Endometrial microvascular endothelial cells (primary cell): ENCODE data around the gene TRAF2. TPM values are rescaled to one million over a fixed set of nuclear protein-coding genes. Genes with fewer than 3 reads are reported as not detected.

Experiments used
- in situ Hi-C: cut with HindIII; loops from 2 replicates; pipeline ENCODE4 v1.10.0; 2017; ENCODE audit warnings: low sequenced_read_pairs, low pct_unique_long_range_greater_than_20kb; ENCODE audit errors: inconsistent ontology term
- total RNA-seq: library from RNA; depleted of rRNA; stranded (reverse); fragments of >200 nt; gene quantifications from one replicate; pipeline ENCODE4 v1.2.3, GENCODE V29; 2015; ENCODE audit errors: inconsistent ontology term

The TRAF2 gene
- total RNA-seq, 1 donor from 2014 or later = 16.7 TPM

GRCh38 chr9:136926154-136926704, 39.9 kb downstream of the TRAF2 start:
- in situ Hi-C loops = loop anchor here (25.0 kb wide), 1 partner anchor 236 kb away; the partner anchor contains the start of genes LRRC26 and TMEM210

- in situ Hi-C loops = loop anchor here (25.0 kb wide), 1 partner anchor 236 kb away; the partner anchor contains the start of genes LRRC26 and TMEM210
These were observed 40.4 kb downstream of the TRAF2 start for GRCh38 chr9:136926749-136927148.

- in situ Hi-C loops = loop anchor here (25.0 kb wide), 1 partner anchor 235 kb away; the partner anchor contains the start of genes LRRC26 and TMEM210
These were observed 41.3 kb downstream of the TRAF2 start for GRCh38 chr9:136927343-136928271.

- in situ Hi-C loops = loop anchor here (25.0 kb wide), 1 partner anchor 234 kb away; the partner anchor contains the start of genes LRRC26 and TMEM210
These were observed 42.3 kb downstream of the TRAF2 start for GRCh38 chr9:136928591-136928990.

- in situ Hi-C loops = loop anchor here (25.0 kb wide), 1 partner anchor 232 kb away; the partner anchor contains the start of genes LRRC26 and TMEM210
These were observed 43.7 kb downstream of the TRAF2 start for GRCh38 chr9:136930014-136930413.

GRCh38 chr9:136931611-136932130, 45.4 kb downstream of the TRAF2 start:
- in situ Hi-C loops = loop anchor here (25.0 kb wide), 1 partner anchor 231 kb away; the partner anchor contains the start of genes LRRC26 and TMEM210

- in situ Hi-C loops = loop anchor here (25.0 kb wide), 1 partner anchor 228 kb away; the partner anchor contains the start of genes LRRC26 and TMEM210
These were observed 48.0 kb downstream of the TRAF2 start for GRCh38 chr9:136934277-136934676.

GRCh38 chr9:136935651-136936050, 49.3 kb downstream of the TRAF2 start:
- in situ Hi-C loops = loop anchor here (25.0 kb wide), 1 partner anchor 227 kb away; the partner anchor contains the start of genes LRRC26 and TMEM210

- in situ Hi-C loops = loop anchor here (25.0 kb wide), 1 partner anchor 226 kb away; the partner anchor contains the start of genes LRRC26 and TMEM210
These were observed 50.4 kb downstream of the TRAF2 start for GRCh38 chr9:136936645-136937170.

- in situ Hi-C loops = loop anchor here (25.0 kb wide), 1 partner anchor 225 kb away; the partner anchor contains the start of genes LRRC26 and TMEM210
These were observed 51.1 kb downstream of the TRAF2 start for GRCh38 chr9:136937186-136938001.

GRCh38 chr9:136939431-136939995, 53.2 kb downstream of the TRAF2 start:
- in situ Hi-C loops = loop anchor here (25.0 kb wide), 1 partner anchor 223 kb away; the partner anchor contains the start of genes LRRC26 and TMEM210

- in situ Hi-C loops = loop anchor here (25.0 kb wide), 1 partner anchor 222 kb away; the partner anchor contains the start of genes LRRC26 and TMEM210
These were observed 53.7 kb downstream of the TRAF2 start for GRCh38 chr9:136939996-136940525.

GRCh38 chr9:136940526-136941230, 54.4 kb downstream of the TRAF2 start:
- in situ Hi-C loops = loop anchor here (25.0 kb wide), 1 partner anchor 222 kb away; the partner anchor contains the start of genes LRRC26 and TMEM210

- in situ Hi-C loops = loop anchor here (25.0 kb wide), 1 partner anchor 221 kb away; the partner anchor contains the start of genes LRRC26 and TMEM210
These were observed 55.2 kb downstream of the TRAF2 start for GRCh38 chr9:136941231-136942111.

- in situ Hi-C loops = loop anchor here (25.0 kb wide), 1 partner anchor 220 kb away; the partner anchor contains the start of genes LRRC26 and TMEM210
These were observed 56.0 kb downstream of the TRAF2 start for GRCh38 chr9:136942112-136942880.
